Measurements from ENCODE around the gene ZCWPW1.
"Not testable (repeated sequence)": the region's sequence is repeated elsewhere in the genome, so short reads cannot be mapped to it uniquely, and the experiment has no call there.

Gene ZCWPW1

GRCh38 chr7:100444311-100445278, 16.1 kb upstream of the ZCWPW1 start:
- Histone ChIP-seq H3K27ac (ENCODE audit: low read length) (no peak overlapping the region), H3K9me3 (ENCODE audit: insufficient read depth, low read length) (no peaks in the 10 kb centered on the region), H3K4me2 (ENCODE audit: low read length) (no peak overlapping the region), H3K36me3 (replicated peaks; ENCODE audit: low read depth, low read length) (no peaks in the 10 kb centered on the region), H3K79me2 (ENCODE audit: low read length) (no peaks in the 10 kb centered on the region), H3K9ac (ENCODE audit: low read length) (no peak overlapping the region), H3K4me1 (ENCODE audit: low read length) (peaks cover 7% of the 10 kb centered on the region), H4K20me1 (ENCODE audit: insufficient read depth, low read length) (no peaks in the 10 kb centered on the region), H2AFZ (ENCODE audit: low read depth, low read length) (no peak overlapping the region; the same call in 1 of the 2 replicates), H3K27me3 (ENCODE audit: low read depth, low read length) (no peaks in the 10 kb centered on the region), H3K4me3 (ENCODE audit: low read length) (no peak overlapping the region)
- TF ChIP-seq CTCF (IDR thresholded peaks at IDR 0.05; ENCODE audit: low read depth, low read length) (no peak), EZH2phosphoT487 (IDR thresholded peaks at IDR 0.05; ENCODE audit: low read depth) (no peak)

GRCh38 chr7:100443096-100443840, 14.8 kb upstream of the ZCWPW1 start:
- H3K9me3 ChIP-seq (ENCODE audit: insufficient read depth, low read length), result no peaks in the 10 kb centered on the region
- H3K4me3 ChIP-seq (ENCODE audit: low read length), result no peak overlapping the region
- no peak overlapping the region for H3K4me2 ChIP-seq (ENCODE audit: low read length)
- H3K36me3 ChIP-seq (replicated peaks; ENCODE audit: low read depth, low read length), result no peaks in the 10 kb centered on the region
- H4K20me1 ChIP-seq (ENCODE audit: insufficient read depth, low read length), result no peaks in the 10 kb centered on the region
- H3K79me2 ChIP-seq (ENCODE audit: low read length), result no peaks in the 10 kb centered on the region
- H3K9ac ChIP-seq (ENCODE audit: low read length), result no peak overlapping the region
- H3K27ac ChIP-seq (ENCODE audit: low read length), result no peak overlapping the region
- no peaks in the 10 kb centered on the region for H3K27me3 ChIP-seq (ENCODE audit: low read depth, low read length)
- TF ChIP-seq CTCF (IDR thresholded peaks at IDR 0.05; ENCODE audit: low read depth, low read length) (no peak), EZH2phosphoT487 (IDR thresholded peaks at IDR 0.05; ENCODE audit: low read depth) (no peak)
- H2AFZ ChIP-seq (ENCODE audit: low read depth, low read length), result no peak overlapping the region
- H3K4me1 ChIP-seq (ENCODE audit: low read length), result peaks cover 7% of the 10 kb centered on the region

- H2AFZ ChIP-seq (ENCODE audit: low read depth, low read length), result no peak overlapping the region
- H3K4me2 ChIP-seq (ENCODE audit: low read length), result no peak overlapping the region
- peaks cover 12% of the 10 kb centered on the region for H3K4me1 ChIP-seq (ENCODE audit: low read length)
- H3K4me3 ChIP-seq (ENCODE audit: low read length), result no peak overlapping the region
- H3K27ac ChIP-seq (ENCODE audit: low read length), result no peak overlapping the region
- no peaks in the 10 kb centered on the region for H4K20me1 ChIP-seq (ENCODE audit: insufficient read depth, low read length)
- no peaks in the 10 kb centered on the region for H3K36me3 ChIP-seq (replicated peaks; ENCODE audit: low read depth, low read length)
- no peak for TF ChIP-seq CTCF (IDR thresholded peaks at IDR 0.05; ENCODE audit: low read depth, low read length)
- no peak for TF ChIP-seq EZH2phosphoT487 (IDR thresholded peaks at IDR 0.05; ENCODE audit: low read depth)
- H3K9me3 ChIP-seq (ENCODE audit: insufficient read depth, low read length), result no peaks in the 10 kb centered on the region
- H3K9ac ChIP-seq (ENCODE audit: low read length), result no peak overlapping the region
- no peaks in the 10 kb centered on the region for H3K79me2 ChIP-seq (ENCODE audit: low read length)
- no peaks in the 10 kb centered on the region for H3K27me3 ChIP-seq (ENCODE audit: low read depth, low read length)
Measured at GRCh38 chr7:100441641-100442535, 13.4 kb upstream of the ZCWPW1 start.

GRCh38 chr7:100439244-100439643, 10.7 kb upstream of the ZCWPW1 start:
- H3K27me3 ChIP-seq (ENCODE audit: low read depth, low read length); H3K4me2 ChIP-seq (ENCODE audit: low read length); H3K27ac ChIP-seq (ENCODE audit: low read length); H2AFZ ChIP-seq (ENCODE audit: low read depth, low read length); H3K36me3 ChIP-seq (replicated peaks; ENCODE audit: low read depth, low read length); H4K20me1 ChIP-seq (ENCODE audit: insufficient read depth, low read length); H3K4me3 ChIP-seq (ENCODE audit: low read length); H3K9me3 ChIP-seq (ENCODE audit: insufficient read depth, low read length); H3K9ac ChIP-seq (ENCODE audit: low read length): not testable (repeated sequence)
- peaks cover 18% of the 10 kb centered on the region; the same call in 1 of the 2 replicates for H3K79me2 ChIP-seq (ENCODE audit: low read length)
- H3K4me1 ChIP-seq (ENCODE audit: low read length), result peaks cover 15% of the 10 kb centered on the region

- not testable (repeated sequence) for H3K27ac ChIP-seq (ENCODE audit: low read length)
- H3K4me1 ChIP-seq (ENCODE audit: low read length), result peaks cover 20% of the 10 kb centered on the region
- H3K36me3 ChIP-seq (replicated peaks; ENCODE audit: low read depth, low read length), result peaks cover 12% of the 10 kb centered on the region
Measured at GRCh38 chr7:100438731-100439130, 10.2 kb upstream of the ZCWPW1 start.

More at GRCh38 chr7:100438731-100439130, 10.2 kb upstream of the ZCWPW1 start:
- H3K27me3 ChIP-seq (ENCODE audit: low read depth, low read length); H4K20me1 ChIP-seq (ENCODE audit: insufficient read depth, low read length); H3K9ac ChIP-seq (ENCODE audit: low read length); H3K4me2 ChIP-seq (ENCODE audit: low read length); H2AFZ ChIP-seq (ENCODE audit: low read depth, low read length); H3K9me3 ChIP-seq (ENCODE audit: insufficient read depth, low read length); H3K4me3 ChIP-seq (ENCODE audit: low read length): not testable (repeated sequence)
- H3K79me2 ChIP-seq (ENCODE audit: low read length), result peaks cover 23% of the 10 kb centered on the region; the same call in 1 of the 2 replicates
